ENCODE data around the gene RBKS. TPM values are rescaled to one million over a fixed set of nuclear protein-coding genes. Genes with fewer than 3 reads are reported as not detected.

RBKS gene
- total and polyA plus RNA-seq, 4 donors = 3.5 to 5.0 (median 3.8) TPM

DNA sequence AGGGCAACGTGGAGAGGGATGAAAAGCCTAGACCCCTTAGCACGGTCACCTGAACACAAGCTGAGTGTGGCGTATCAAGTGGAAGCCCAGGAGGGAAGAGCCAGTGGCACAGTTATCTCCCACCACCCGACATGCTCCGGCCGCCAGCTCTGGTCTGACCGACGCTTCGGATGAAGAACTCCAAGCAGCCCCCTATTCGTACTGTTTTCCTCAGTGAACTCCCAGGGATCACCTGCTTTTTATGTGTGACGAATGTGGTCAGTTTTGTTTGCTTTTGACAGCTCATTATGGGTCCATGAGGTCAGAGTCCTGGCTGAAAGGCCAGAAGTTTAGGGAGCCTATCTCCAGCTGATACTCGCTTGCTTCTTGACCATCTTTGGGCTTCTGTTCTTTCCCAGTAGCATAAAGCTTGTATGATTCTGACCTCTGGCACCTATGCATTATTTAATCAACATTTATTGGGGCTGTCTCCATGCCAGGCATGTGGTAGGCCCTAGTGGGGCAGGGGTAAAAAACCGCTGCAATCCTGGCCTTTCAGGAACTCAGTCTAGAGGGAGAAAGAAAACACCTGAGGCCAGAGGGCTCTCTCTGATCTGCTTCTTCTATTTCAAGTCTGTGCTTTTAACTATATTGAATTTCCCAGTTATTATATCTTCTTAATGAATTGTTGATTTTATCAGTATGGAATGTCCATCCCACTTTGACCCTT lies 151.7 kb downstream of the RBKS start:
- peaks cover 13% of the 10 kb centered on the region for H3K4me1 ChIP-seq (ENCODE audit: control insufficient read depth, insufficient read depth, low read length)
- no peaks in the 10 kb centered on the region for H3K27me3 ChIP-seq (ENCODE audit: control insufficient read depth, insufficient read depth, low read length)
- DNase-seq (ENCODE audit: low read depth in 4 of 6, low spot score in 6 of 6) = no peak
- no peak overlapping the region for H3K4me3 ChIP-seq (ENCODE audit: low read depth, low read length)
- WGBS (ENCODE audit: insufficient coverage) = 83% methylated on average over 13 of the region's 13 CpGs
- no peak overlapping the region for H3K27ac ChIP-seq (ENCODE audit: low read depth, low read length)
- H3K9me3 ChIP-seq (ENCODE audit: control insufficient read depth, insufficient read depth, low read length) = peaks cover 2% of the 10 kb centered on the region
- no peaks in the 10 kb centered on the region for H3K36me3 ChIP-seq (ENCODE audit: control insufficient read depth, insufficient read depth, low read length)

DNA sequence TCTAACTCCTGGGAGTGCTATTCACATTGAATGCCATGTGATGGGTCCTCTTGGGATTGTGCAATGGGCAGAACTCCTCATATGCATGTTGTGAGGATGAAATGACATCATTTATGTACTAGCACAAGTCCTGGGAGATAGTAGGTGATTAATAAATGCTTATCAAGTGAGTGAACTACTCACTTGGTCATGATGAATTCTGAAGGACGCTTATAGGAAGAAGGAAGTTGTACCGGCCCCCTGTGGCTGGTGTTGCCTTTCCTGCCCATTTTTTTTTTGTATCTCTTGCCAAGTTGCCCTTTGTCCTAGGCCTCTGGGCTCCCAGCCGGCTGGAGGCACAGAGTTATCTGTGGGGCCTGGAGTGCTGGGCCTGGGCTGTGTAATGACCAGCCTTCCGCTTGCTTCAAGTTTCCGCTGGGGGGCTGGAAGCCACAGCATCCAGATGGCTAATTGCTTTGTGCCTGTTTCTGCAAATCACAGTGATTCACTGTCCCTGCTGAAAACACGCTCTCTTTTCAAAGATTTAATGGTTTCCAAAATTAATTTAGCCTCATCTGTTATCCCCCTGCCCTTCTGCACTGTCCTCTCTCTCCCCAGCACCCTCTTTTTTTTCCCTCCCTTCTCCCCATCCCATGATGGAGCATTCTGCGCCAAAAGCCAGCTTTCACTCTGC lies 152.4 kb downstream of the RBKS start:
- peak in 1 of 6 donors; percentile 64 for DNase-seq (ENCODE audit: low read depth in 4 of 6, low spot score in 6 of 6)
- H3K36me3 ChIP-seq (ENCODE audit: control insufficient read depth, insufficient read depth, low read length) = no peaks in the 10 kb centered on the region
- WGBS (ENCODE audit: insufficient coverage) = 50% methylated on average over 6 of the region's 7 CpGs
- peaks cover 2% of the 10 kb centered on the region for H3K9me3 ChIP-seq (ENCODE audit: control insufficient read depth, insufficient read depth, low read length)
- no peak overlapping the region for H3K4me3 ChIP-seq (ENCODE audit: low read depth, low read length)
- H3K4me1 ChIP-seq (ENCODE audit: control insufficient read depth, insufficient read depth, low read length) = peaks cover 13% of the 10 kb centered on the region
- H3K27me3 ChIP-seq (ENCODE audit: control insufficient read depth, insufficient read depth, low read length) = no peaks in the 10 kb centered on the region
- no peak overlapping the region for H3K27ac ChIP-seq (ENCODE audit: low read depth, low read length)

DNA sequence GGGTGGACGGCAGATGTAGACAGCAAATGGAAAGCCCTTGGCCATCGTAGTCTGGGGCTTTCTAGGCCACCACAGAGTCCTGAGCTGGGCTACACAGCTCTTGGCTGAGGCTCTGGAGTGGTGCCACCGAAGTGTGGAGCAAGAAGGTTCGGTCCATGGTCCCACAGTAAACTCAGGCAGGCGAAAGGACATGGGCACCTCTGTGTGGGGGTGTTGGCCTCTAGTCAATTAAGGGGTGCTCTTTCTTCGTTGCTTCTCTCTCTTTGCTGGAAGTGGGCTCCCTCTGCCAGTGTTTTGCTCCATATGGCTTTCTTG lies 153.3 kb downstream of the RBKS start:
- peaks cover 2% of the 10 kb centered on the region for H3K9me3 ChIP-seq (ENCODE audit: control insufficient read depth, insufficient read depth, low read length)
- H3K27ac ChIP-seq (ENCODE audit: low read depth, low read length) = no peak overlapping the region
- no peaks in the 10 kb centered on the region for H3K36me3 ChIP-seq (ENCODE audit: control insufficient read depth, insufficient read depth, low read length)
- no peaks in the 10 kb centered on the region for H3K27me3 ChIP-seq (ENCODE audit: control insufficient read depth, insufficient read depth, low read length)
- H3K4me3 ChIP-seq (ENCODE audit: low read depth, low read length) = no peak overlapping the region
- H3K4me1 ChIP-seq (ENCODE audit: control insufficient read depth, insufficient read depth, low read length) = peaks cover 13% of the 10 kb centered on the region
- WGBS (ENCODE audit: insufficient coverage) = 100% methylated on average over 5 of the region's 6 CpGs
- DNase-seq (ENCODE audit: low read depth in 4 of 6, low spot score in 6 of 6) = no peak

- Histone ChIP-seq H3K36me3 (ENCODE audit: control insufficient read depth, insufficient read depth, low read length) (no peaks in the 10 kb centered on the region), H3K27ac (ENCODE audit: low read depth, low read length) (no peak overlapping the region), H3K9me3 (ENCODE audit: control insufficient read depth, insufficient read depth, low read length) (peaks cover 2% of the 10 kb centered on the region), H3K4me1 (ENCODE audit: control insufficient read depth, insufficient read depth, low read length) (peaks cover 13% of the 10 kb centered on the region), H3K4me3 (ENCODE audit: low read depth, low read length) (peak overlapping the region; percentile 45), H3K27me3 (ENCODE audit: control insufficient read depth, insufficient read depth, low read length) (no peaks in the 10 kb centered on the region)
- DNase-seq (ENCODE audit: low read depth in 4 of 6, low spot score in 6 of 6) = no peak
- WGBS (ENCODE audit: insufficient coverage) = 100% methylated on average over 7 of the region's 10 CpGs
Observed at GRCh38 chr2:27736031-27736889, 153.9 kb downstream of the RBKS start.

DNA sequence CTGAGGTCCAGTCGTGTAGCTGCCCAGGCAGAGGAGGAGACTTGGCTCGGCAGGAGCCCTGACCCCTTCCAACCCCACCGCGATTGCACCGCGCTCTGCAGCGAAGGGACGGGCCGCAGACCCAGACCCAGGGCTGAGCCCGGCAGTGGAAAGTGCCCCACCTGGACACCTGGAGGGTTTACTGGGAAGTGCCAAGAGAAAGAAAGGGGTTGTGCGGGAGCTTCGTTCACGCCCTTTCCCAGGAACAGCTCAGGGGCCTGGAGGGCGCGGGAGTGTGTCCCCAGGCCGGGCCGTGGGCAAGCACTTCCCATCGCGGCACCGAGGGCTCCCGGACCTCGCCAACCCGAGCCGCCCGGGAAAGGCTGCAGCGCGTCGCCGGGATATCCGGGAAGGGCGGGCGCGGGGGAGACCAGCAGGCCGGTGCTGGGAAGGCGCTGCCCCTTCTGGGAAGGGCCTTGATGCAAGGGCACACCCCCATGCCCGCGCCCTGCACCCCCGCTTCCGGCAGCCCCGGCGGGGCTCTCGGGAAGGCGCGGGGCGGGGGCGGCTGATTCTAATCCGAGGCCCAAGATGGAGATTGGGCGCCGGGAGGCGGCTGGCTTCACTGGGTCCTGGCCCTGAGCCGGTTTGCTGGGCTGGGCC lies 154.8 kb downstream of the RBKS start:
- DNase-seq (ENCODE audit: low read depth in 4 of 6, low spot score in 6 of 6) = peak in 4 of 6 donors; percentile 18 to 81 (median 36)
- H3K4me1 ChIP-seq (ENCODE audit: control insufficient read depth, insufficient read depth, low read length) = peaks cover 13% of the 10 kb centered on the region
- peak overlapping the region; percentile 40 for H3K27ac ChIP-seq (ENCODE audit: low read depth, low read length)
- 3% methylated on average over 50 of the region's 51 CpGs for WGBS (ENCODE audit: insufficient coverage)
- peaks cover under 1% of the 10 kb centered on the region for H3K9me3 ChIP-seq (ENCODE audit: control insufficient read depth, insufficient read depth, low read length)
- peak overlapping the region; percentile 45 for H3K4me3 ChIP-seq (ENCODE audit: low read depth, low read length)
- H3K36me3 ChIP-seq (ENCODE audit: control insufficient read depth, insufficient read depth, low read length) = no peaks in the 10 kb centered on the region
- H3K27me3 ChIP-seq (ENCODE audit: control insufficient read depth, insufficient read depth, low read length) = no peaks in the 10 kb centered on the region

GRCh38 chr2:27734305-27734704 lies 155.9 kb downstream of the RBKS start:
- H3K27ac ChIP-seq (ENCODE audit: low read depth, low read length) = no peak overlapping the region
- no peaks in the 10 kb centered on the region for H3K27me3 ChIP-seq (ENCODE audit: control insufficient read depth, insufficient read depth, low read length)
- no peaks in the 10 kb centered on the region for H3K36me3 ChIP-seq (ENCODE audit: control insufficient read depth, insufficient read depth, low read length)
- no CpG with 5 or more reads among the region's 1 CpG for WGBS (ENCODE audit: insufficient coverage)
- peaks cover 13% of the 10 kb centered on the region for H3K4me1 ChIP-seq (ENCODE audit: control insufficient read depth, insufficient read depth, low read length)
- no peak for DNase-seq (ENCODE audit: low read depth in 4 of 6, low spot score in 6 of 6)
- no peaks in the 10 kb centered on the region for H3K9me3 ChIP-seq (ENCODE audit: control insufficient read depth, insufficient read depth, low read length)
- H3K4me3 ChIP-seq (ENCODE audit: low read depth, low read length) = no peak overlapping the region

Other genes starting within 250 kb of the RBKS start
- 10 to 100 TPM; 34.8 to 49.7 TPM for gene SUPT7L, start 226.8 kb downstream of the RBKS start, total RNA-seq
- 10 to 100 TPM; 50.2 to 57.9 TPM for gene SUPT7L, start 226.8 kb downstream of the RBKS start, polyA plus RNA-seq (ENCODE audit: insufficient read length in 2 of 2)
- 10 to 100 TPM; 28.1 to 32.3 TPM for gene SLC4A1AP, start 226.5 kb downstream of the RBKS start, total RNA-seq
- gene SLC4A1AP, start 226.5 kb downstream of the RBKS start, polyA plus RNA-seq (ENCODE audit: insufficient read length in 2 of 2) = 10 to 100 TPM; 34.9 to 35.5 TPM
- gene MRPL33, start 118.7 kb downstream of the RBKS start, total RNA-seq = 100 to 1,000 TPM in 1 of 2 donors, 10 to 100 TPM in 1; 83.6 to 178 TPM
- 100 to 1,000 TPM in 1 of 2 donors, 10 to 100 TPM in 1; 94.7 to 102 TPM for gene MRPL33, start 118.7 kb downstream of the RBKS start, polyA plus RNA-seq (ENCODE audit: insufficient read length in 2 of 2)
- 10 to 100 TPM; 28.1 to 36.1 TPM for gene BABAM2, start 342 bp upstream of the RBKS start, total RNA-seq
- 10 to 100 TPM; 37.9 to 40.4 TPM for gene BABAM2, start 342 bp upstream of the RBKS start, polyA plus RNA-seq (ENCODE audit: insufficient read length in 2 of 2)

All from spinal cord (tissue), 10 donors.